ENCODE results near the gene KPNA6. TPM values are rescaled to one million over a fixed set of nuclear protein-coding genes. Genes with fewer than 3 reads are reported as not detected.

KPNA6 gene
- total RNA-seq, 3 donors from 2014 or later (not counting 1 experiment from before 2014, with no cell fraction given), result 48.6 to 59.0 (median 52.8) TPM

- ATAC-seq, result no peak
- Histone ChIP-seq H3K27ac (ENCODE audit: low read length) (no peak overlapping the region), H3K4me3 (ENCODE audit: low read length) (no peak overlapping the region), H3K9me3 (ENCODE audit: control insufficient read depth, insufficient read depth, low read length) (no peaks in the 10 kb centered on the region), H3K36me3 (ENCODE audit: control insufficient read depth, insufficient read depth, low read length) (peaks cover 14% of the 10 kb centered on the region), H3K4me1 (ENCODE audit: control insufficient read depth, insufficient read depth, low read length) (peaks cover 28% of the 10 kb centered on the region), H3K27me3 (ENCODE audit: control insufficient read depth, insufficient read depth, low read length) (no peaks in the 10 kb centered on the region)
- no peak for DNase-seq
- intact Hi-C loops (cut with micrococcal nuclease), result no loop called here
- Mint-ChIP-seq H3K9me3 (no peaks in the 10 kb centered on the region), H3K27me3 (ENCODE audit: low read depth in 2 of 2) (no peaks in the 10 kb centered on the region), H3K4me1 (peaks cover 43 to 52% of the 10 kb centered on the region in 2 donors), H3K36me3 (no peaks in the 10 kb centered on the region), H3K27ac (peak overlapping the region; percentile 95 to 98), H3K4me3 (peak overlapping the region; percentile 95)
- WGBS (ENCODE audit: insufficient coverage), result 82% methylated on average over 9 of the region's 9 CpGs
- no peak for TF ChIP-seq CTCF (IDR thresholded peaks at IDR 0.05)
Observed at GRCh38 chr1:32181065-32181464, 73.2 kb downstream of the KPNA6 start.

GRCh38 chr1:32181563-32181962 lies 73.7 kb downstream of the KPNA6 start:
- Histone ChIP-seq H3K9me3 (ENCODE audit: control insufficient read depth, insufficient read depth, low read length) (no peaks in the 10 kb centered on the region), H3K4me1 (ENCODE audit: control insufficient read depth, insufficient read depth, low read length) (peaks cover 28% of the 10 kb centered on the region), H3K4me3 (ENCODE audit: low read length) (no peak overlapping the region), H3K36me3 (ENCODE audit: control insufficient read depth, insufficient read depth, low read length) (peaks cover 18% of the 10 kb centered on the region), H3K27ac (ENCODE audit: low read length) (no peak overlapping the region), H3K27me3 (ENCODE audit: control insufficient read depth, insufficient read depth, low read length) (no peaks in the 10 kb centered on the region)
- H3K36me3 Mint-ChIP-seq, result no peaks in the 10 kb centered on the region
- peak overlapping the region; percentile 95 to 98 for H3K27ac Mint-ChIP-seq
- ATAC-seq (no peak), DNase-seq (no peak)
- H3K4me1 Mint-ChIP-seq, result peaks cover 48 to 57% of the 10 kb centered on the region in 2 donors
- TF ChIP-seq CTCF (IDR thresholded peaks at IDR 0.05), result no peak
- intact Hi-C loops (cut with micrococcal nuclease), result no loop called here
- H3K4me3 Mint-ChIP-seq, result peak overlapping the region; percentile 95
- H3K27me3 Mint-ChIP-seq (ENCODE audit: low read depth in 2 of 2), result no peaks in the 10 kb centered on the region
- 92% methylated on average over 5 of the region's 5 CpGs for WGBS (ENCODE audit: insufficient coverage)
- no peaks in the 10 kb centered on the region for H3K9me3 Mint-ChIP-seq

GRCh38 chr1:32182060-32182459 lies 74.2 kb downstream of the KPNA6 start:
- H3K9me3 Mint-ChIP-seq, result no peaks in the 10 kb centered on the region
- Histone ChIP-seq H3K9me3 (ENCODE audit: control insufficient read depth, insufficient read depth, low read length) (no peaks in the 10 kb centered on the region), H3K4me1 (ENCODE audit: control insufficient read depth, insufficient read depth, low read length) (peaks cover 28% of the 10 kb centered on the region), H3K36me3 (ENCODE audit: control insufficient read depth, insufficient read depth, low read length) (peaks cover 20% of the 10 kb centered on the region), H3K4me3 (ENCODE audit: low read length) (no peak overlapping the region), H3K27ac (ENCODE audit: low read length) (no peak overlapping the region), H3K27me3 (ENCODE audit: control insufficient read depth, insufficient read depth, low read length) (no peaks in the 10 kb centered on the region)
- peak overlapping the region in 1 of 2 donors; percentile 98 for H3K27ac Mint-ChIP-seq
- H3K4me3 Mint-ChIP-seq, result no peak overlapping the region
- WGBS (ENCODE audit: insufficient coverage), result 96% methylated on average over 6 of the region's 6 CpGs
- TF ChIP-seq CTCF (IDR thresholded peaks at IDR 0.05), result no peak
- no peaks in the 10 kb centered on the region for H3K36me3 Mint-ChIP-seq
- peaks cover 48 to 59% of the 10 kb centered on the region in 2 donors for H3K4me1 Mint-ChIP-seq
- DNase-seq, result no peak
- no peak for ATAC-seq
- intact Hi-C loops (cut with micrococcal nuclease), result no loop called here
- H3K27me3 Mint-ChIP-seq (ENCODE audit: low read depth in 2 of 2), result no peaks in the 10 kb centered on the region

- Histone ChIP-seq H3K27ac (ENCODE audit: low read length) (no peak overlapping the region), H3K36me3 (ENCODE audit: control insufficient read depth, insufficient read depth, low read length) (peaks cover 44% of the 10 kb centered on the region), H3K27me3 (ENCODE audit: control insufficient read depth, insufficient read depth, low read length) (no peaks in the 10 kb centered on the region), H3K4me1 (ENCODE audit: control insufficient read depth, insufficient read depth, low read length) (peaks cover 23% of the 10 kb centered on the region), H3K9me3 (ENCODE audit: control insufficient read depth, insufficient read depth, low read length) (no peaks in the 10 kb centered on the region), H3K4me3 (ENCODE audit: low read length) (no peak overlapping the region)
- Mint-ChIP-seq H3K27ac (peak overlapping the region in 1 of 2 donors; percentile 8), H3K36me3 (no peaks in the 10 kb centered on the region), H3K4me3 (no peak overlapping the region), H3K4me1 (peaks cover 40 to 55% of the 10 kb centered on the region in 2 donors), H3K27me3 (ENCODE audit: low read depth in 2 of 2) (no peaks in the 10 kb centered on the region), H3K9me3 (no peaks in the 10 kb centered on the region)
- TF ChIP-seq CTCF (IDR thresholded peaks at IDR 0.05), result no peak
- ATAC-seq (no peak), DNase-seq (no peak)
- intact Hi-C loops (cut with micrococcal nuclease), result no loop called here
Observed at GRCh38 chr1:32184650-32185049, 76.8 kb downstream of the KPNA6 start.

All from natural killer cell (primary cell).